GM18907 (cell line): ENCODE measurements around the gene SPAG16.

Experiments used
- ATAC-seq: cut with Tn5 transposase; IDR thresholded peaks from one replicate; pipeline ENCODE4 v1.9.1; 2021; ENCODE audit warnings: mild to moderate bottlenecking, moderate library complexity; ENCODE audit not compliant: unreplicated experiment

SPAG16 gene

GRCh38 chr2:214226061-214226460 is 941.8 kb downstream of the SPAG16 start:
- no peak for ATAC-seq

GRCh38 chr2:214232271-214232670 is 948.0 kb downstream of the SPAG16 start:
- ATAC-seq: no peak

GRCh38 chr2:214233164-214233563 is 948.9 kb downstream of the SPAG16 start:
- no peak for ATAC-seq

GRCh38 chr2:214242797-214243196 is 958.5 kb downstream of the SPAG16 start:
- ATAC-seq: no peak

- ATAC-seq: no peak
Measured at GRCh38 chr2:214244847-214245246, 960.6 kb downstream of the SPAG16 start.

- no peak for ATAC-seq
Measured at GRCh38 chr2:214246417-214246816, 962.2 kb downstream of the SPAG16 start.

GRCh38 chr2:214247531-214247930 is 963.3 kb downstream of the SPAG16 start:
- ATAC-seq: no peak

- no peak for ATAC-seq
Measured at GRCh38 chr2:214255046-214255445, 970.8 kb downstream of the SPAG16 start.

- ATAC-seq: no peak
Measured at GRCh38 chr2:214261683-214262082, 977.4 kb downstream of the SPAG16 start.

- no peak for ATAC-seq
Measured at GRCh38 chr2:214264171-214264570, 979.9 kb downstream of the SPAG16 start.

GRCh38 chr2:214265991-214266489 is 981.8 kb downstream of the SPAG16 start:
- no peak for ATAC-seq

- no peak for ATAC-seq
Measured at GRCh38 chr2:214277880-214278279, 993.6 kb downstream of the SPAG16 start.

- ATAC-seq: no peak
Measured at GRCh38 chr2:214286011-214286410, 1001.7 kb downstream of the SPAG16 start.

GRCh38 chr2:214293593-214293992 is 1009.3 kb downstream of the SPAG16 start:
- ATAC-seq: no peak

GRCh38 chr2:214294426-214294825 is 1010.2 kb downstream of the SPAG16 start:
- ATAC-seq: no peak

GRCh38 chr2:214297423-214297822 is 1013.2 kb downstream of the SPAG16 start:
- no peak for ATAC-seq

- peak; percentile 42 for ATAC-seq
Measured at GRCh38 chr2:214310319-214310718, 1026.1 kb downstream of the SPAG16 start.

- ATAC-seq: peak; percentile 73
Measured at GRCh38 chr2:214311031-214311533, 1026.8 kb downstream of the SPAG16 start.

GRCh38 chr2:214311931-214312749 is 1027.9 kb downstream of the SPAG16 start:
- ATAC-seq: no peak

GRCh38 chr2:214315324-214315723 is 1031.1 kb downstream of the SPAG16 start:
- no peak for ATAC-seq

GRCh38 chr2:214320211-214320610 is 1035.9 kb downstream of the SPAG16 start:
- no peak for ATAC-seq

- no peak for ATAC-seq
Measured at GRCh38 chr2:214322662-214323061, 1038.4 kb downstream of the SPAG16 start.
